HepG2 (cell line): ENCODE results near the gene TOMM6. TPM values are rescaled to one million over a fixed set of nuclear protein-coding genes. Genes with fewer than 3 reads are reported as not detected.

Experiments
- AGO1 ChIP-seq: fragments of 200-400 bp; formaldehyde crosslinking; IDR thresholded peaks from 2 replicates; pipeline ENCODE4 v1.6.1; 2017; ENCODE audit warnings: mild to moderate bottlenecking, low read depth, low read length, moderate library complexity; ENCODE audit not compliant: poor library complexity, severe bottlenecking
- AHR ChIP-seq: IDR thresholded peaks from 2 replicates; pipeline ENCODE4 v1.6.1; 2018; ENCODE audit warnings: missing genetic modification reagents, missing compliant biosample characterization
- ATF5 ChIP-seq: sonication (generic); formaldehyde crosslinking; IDR thresholded peaks from 2 replicates; pipeline ENCODE4 v1.4.0; 2020; ENCODE audit warnings: mild to moderate bottlenecking, low read depth, missing genetic modification reagents
- CCDC6 ChIP-seq: sonication (generic); formaldehyde crosslinking; IDR thresholded peaks from 2 replicates; pipeline ENCODE4 v1.8.1; 2022; ENCODE audit warnings: mild to moderate bottlenecking, missing genetic modification reagents, moderate library complexity
- CEBPB ChIP-seq: IDR thresholded peaks from 2 replicates; pipeline ENCODE4 v1.6.1; 2011; ENCODE audit warnings: low read depth, low read length, improper control_type of control experiment, borderline replicate concordance
- HOXD1 ChIP-seq: sonication (generic); formaldehyde crosslinking; IDR thresholded peaks from 2 replicates; pipeline ENCODE4 v1.5.0; 2020; ENCODE audit warnings: missing genetic modification reagents
- JARID2 ChIP-seq: sonication (generic); formaldehyde crosslinking; IDR thresholded peaks from 2 replicates; pipeline ENCODE4 v1.8.1; 2023; ENCODE audit warnings: missing genetic modification reagents, inconsistent platforms; ENCODE audit not compliant: insufficient replicate concordance
- NAIF1 ChIP-seq: sonication (generic); formaldehyde crosslinking; IDR thresholded peaks from 2 replicates; pipeline ENCODE4 v1.5.0; 2020; ENCODE audit warnings: mild to moderate bottlenecking, missing genetic modification reagents, borderline replicate concordance
- PCBP1 ChIP-seq: fragments of 200-400 bp; formaldehyde crosslinking; IDR thresholded peaks from 2 replicates; pipeline ENCODE4 v1.6.1; 2017; ENCODE audit warnings: mild to moderate bottlenecking, low read depth, low read length, borderline replicate concordance
- SALL2 ChIP-seq: sonication (generic); formaldehyde crosslinking; IDR thresholded peaks from 2 replicates; pipeline ENCODE4 v1.8.1; 2023; ENCODE audit warnings: mild to moderate bottlenecking, missing genetic modification reagents, inconsistent platforms
- SMARCE1 ChIP-seq: fragments of 450-650 bp; IDR thresholded peaks from 2 replicates; pipeline ENCODE4 v1.6.1; 2017; ENCODE audit warnings: borderline replicate concordance
- ZBTB38 ChIP-seq: sonication (generic); formaldehyde crosslinking; IDR thresholded peaks from 2 replicates; pipeline ENCODE4 v1.5.1; 2020; ENCODE audit warnings: mild to moderate bottlenecking, missing genetic modification reagents
- ZC3H13 ChIP-seq: sonication (generic); formaldehyde crosslinking; IDR thresholded peaks from 2 replicates; pipeline ENCODE4 v1.8.1; 2023; ENCODE audit warnings: mild to moderate bottlenecking, missing genetic modification reagents, moderate library complexity
- ZFX ChIP-seq: sonication (generic); formaldehyde crosslinking; IDR thresholded peaks from 2 replicates; pipeline ENCODE4 v1.4.0; 2020; ENCODE audit warnings: mild to moderate bottlenecking, low read depth, missing genetic modification reagents, moderate library complexity
- ZNF18 ChIP-seq: sonication (generic); formaldehyde crosslinking; IDR thresholded peaks from 2 replicates; pipeline ENCODE4 v1.8.0; 2022; ENCODE audit warnings: mild to moderate bottlenecking, missing genetic modification reagents; ENCODE audit not compliant: insufficient replicate concordance
- ZNF552 ChIP-seq: sonication (generic); formaldehyde crosslinking; IDR thresholded peaks from 2 replicates; pipeline ENCODE4 v1.9.0; 2022; ENCODE audit warnings: missing genetic modification reagents, mild to moderate bottlenecking, borderline replicate concordance
- ZNF83 ChIP-seq: sonication (generic); formaldehyde crosslinking; IDR thresholded peaks from 2 replicates; pipeline ENCODE4 v1.4.0; 2020; ENCODE audit warnings: missing genetic modification reagents, mild to moderate bottlenecking, borderline replicate concordance
- polyA plus RNA-seq, 8 experiments: library from polyadenylated mRNA; depleted of rRNA in 3 of 8; stranded (reverse) in 7 of 8; unstranded in 1 of 8; fragments of >200 nt; fragmentation: Illumina TruSeq in 4 of 8; extraction: Trizol in 4 of 8; gene quantifications; 2 replicates each; pipeline versions ENCODE4 v1.2.1 to v1.2.3, GENCODE V29; 2011 to 2016; ENCODE audit warnings: low read depth in 4 of 8, missing spikeins in 1 of 8, mixed read lengths in 1 of 8; ENCODE audit not compliant: insufficient read depth in 1 of 8
- total RNA-seq, 5 experiments: library from RNA; depleted of rRNA; stranded (reverse); fragments of >200 nt; fragmentation: Illumina TruSeq; extraction: Trizol; gene quantifications; 2 replicates each; pipeline ENCODE4 v1.2.3, GENCODE V29; 2016; ENCODE audit warnings: low read depth in 1 of 5
- TF ChIP-seq, protein P1 (sequence below): sonication (generic); formaldehyde crosslinking; IDR thresholded peaks from 2 replicates; pipeline ENCODE4 v1.4.0; 2020; ENCODE audit warnings: missing genetic modification reagents
- TF ChIP-seq, protein P2 (sequence below): sonication (generic); formaldehyde crosslinking; IDR thresholded peaks from 2 replicates; pipeline ENCODE4 v1.5.1; 2020; ENCODE audit warnings: mild to moderate bottlenecking, missing genetic modification reagents, borderline replicate concordance
- TF ChIP-seq, protein P3 (sequence below): sonication (generic); formaldehyde crosslinking; IDR thresholded peaks from 2 replicates; pipeline ENCODE4 v1.8.0; 2022; ENCODE audit warnings: missing genetic modification reagents, low read depth, mild to moderate bottlenecking, borderline replicate concordance

Gene TOMM6
- total and polyA plus RNA-seq, 2 of the 13 experiments (the other 11 are each of a cell fraction or from before 2014, with no cell fraction given) = 320 to 321 TPM

GRCh38 chr6:41756354-41756753 lies 31.1 kb upstream of the TOMM6 start (continued):
- TF ChIP-seq, protein P1, sequence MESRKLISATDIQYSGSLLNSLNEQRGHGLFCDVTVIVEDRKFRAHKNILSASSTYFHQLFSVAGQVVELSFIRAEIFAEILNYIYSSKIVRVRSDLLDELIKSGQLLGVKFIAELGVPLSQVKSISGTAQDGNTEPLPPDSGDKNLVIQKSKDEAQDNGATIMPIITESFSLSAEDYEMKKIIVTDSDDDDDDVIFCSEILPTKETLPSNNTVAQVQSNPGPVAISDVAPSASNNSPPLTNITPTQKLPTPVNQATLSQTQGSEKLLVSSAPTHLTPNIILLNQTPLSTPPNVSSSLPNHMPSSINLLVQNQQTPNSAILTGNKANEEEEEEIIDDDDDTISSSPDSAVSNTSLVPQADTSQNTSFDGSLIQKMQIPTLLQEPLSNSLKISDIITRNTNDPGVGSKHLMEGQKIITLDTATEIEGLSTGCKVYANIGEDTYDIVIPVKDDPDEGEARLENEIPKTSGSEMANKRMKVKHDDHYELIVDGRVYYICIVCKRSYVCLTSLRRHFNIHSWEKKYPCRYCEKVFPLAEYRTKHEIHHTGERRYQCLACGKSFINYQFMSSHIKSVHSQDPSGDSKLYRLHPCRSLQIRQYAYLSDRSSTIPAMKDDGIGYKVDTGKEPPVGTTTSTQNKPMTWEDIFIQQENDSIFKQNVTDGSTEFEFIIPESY = 0 out of 2 replicates have a peak, but pooled peaks have one; percentile 18
- TF ChIP-seq SALL2 (no peak), PCBP1 (0 out of 2 replicates have a peak, but pooled peaks have one; percentile 65), ZBTB38 (peak; percentile 85), CCDC6 (CRISPR knock-in tag) (peak; percentile 55; the same call in 1 of the 2 replicates), HOXD1 (no peak), ZNF552 (CRISPR knock-in tag) (no peak), NAIF1 (CRISPR knock-in tag) (no peak), ZFX (CRISPR knock-in tag) (0 out of 2 replicates have a peak, but pooled peaks have one; percentile 28), SMARCE1 (no peak), ATF5 (CRISPR knock-in tag) (no peak), ZNF83 (CRISPR knock-in tag) (no peak), AHR (CRISPR knock-in tag) (no peak), ZNF18 (CRISPR knock-in tag) (no peak), AGO1 (no peak), CEBPB (no peak), ZC3H13 (CRISPR knock-in tag) (no peak), JARID2 (CRISPR knock-in tag) (no peak)
- TF ChIP-seq, protein P2, sequence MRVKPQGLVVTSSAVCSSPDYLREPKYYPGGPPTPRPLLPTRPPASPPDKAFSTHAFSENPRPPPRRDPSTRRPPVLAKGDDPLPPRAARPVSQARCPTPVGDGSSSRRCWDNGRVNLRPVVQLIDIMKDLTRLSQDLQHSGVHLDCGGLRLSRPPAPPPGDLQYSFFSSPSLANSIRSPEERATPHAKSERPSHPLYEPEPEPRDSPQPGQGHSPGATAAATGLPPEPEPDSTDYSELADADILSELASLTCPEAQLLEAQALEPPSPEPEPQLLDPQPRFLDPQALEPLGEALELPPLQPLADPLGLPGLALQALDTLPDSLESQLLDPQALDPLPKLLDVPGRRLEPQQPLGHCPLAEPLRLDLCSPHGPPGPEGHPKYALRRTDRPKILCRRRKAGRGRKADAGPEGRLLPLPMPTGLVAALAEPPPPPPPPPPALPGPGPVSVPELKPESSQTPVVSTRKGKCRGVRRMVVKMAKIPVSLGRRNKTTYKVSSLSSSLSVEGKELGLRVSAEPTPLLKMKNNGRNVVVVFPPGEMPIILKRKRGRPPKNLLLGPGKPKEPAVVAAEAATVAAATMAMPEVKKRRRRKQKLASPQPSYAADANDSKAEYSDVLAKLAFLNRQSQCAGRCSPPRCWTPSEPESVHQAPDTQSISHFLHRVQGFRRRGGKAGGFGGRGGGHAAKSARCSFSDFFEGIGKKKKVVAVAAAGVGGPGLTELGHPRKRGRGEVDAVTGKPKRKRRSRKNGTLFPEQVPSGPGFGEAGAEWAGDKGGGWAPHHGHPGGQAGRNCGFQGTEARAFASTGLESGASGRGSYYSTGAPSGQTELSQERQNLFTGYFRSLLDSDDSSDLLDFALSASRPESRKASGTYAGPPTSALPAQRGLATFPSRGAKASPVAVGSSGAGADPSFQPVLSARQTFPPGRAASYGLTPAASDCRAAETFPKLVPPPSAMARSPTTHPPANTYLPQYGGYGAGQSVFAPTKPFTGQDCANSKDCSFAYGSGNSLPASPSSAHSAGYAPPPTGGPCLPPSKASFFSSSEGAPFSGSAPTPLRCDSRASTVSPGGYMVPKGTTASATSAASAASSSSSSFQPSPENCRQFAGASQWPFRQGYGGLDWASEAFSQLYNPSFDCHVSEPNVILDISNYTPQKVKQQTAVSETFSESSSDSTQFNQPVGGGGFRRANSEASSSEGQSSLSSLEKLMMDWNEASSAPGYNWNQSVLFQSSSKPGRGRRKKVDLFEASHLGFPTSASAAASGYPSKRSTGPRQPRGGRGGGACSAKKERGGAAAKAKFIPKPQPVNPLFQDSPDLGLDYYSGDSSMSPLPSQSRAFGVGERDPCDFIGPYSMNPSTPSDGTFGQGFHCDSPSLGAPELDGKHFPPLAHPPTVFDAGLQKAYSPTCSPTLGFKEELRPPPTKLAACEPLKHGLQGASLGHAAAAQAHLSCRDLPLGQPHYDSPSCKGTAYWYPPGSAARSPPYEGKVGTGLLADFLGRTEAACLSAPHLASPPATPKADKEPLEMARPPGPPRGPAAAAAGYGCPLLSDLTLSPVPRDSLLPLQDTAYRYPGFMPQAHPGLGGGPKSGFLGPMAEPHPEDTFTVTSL (CRISPR knock-in tag) = no peak
- TF ChIP-seq, protein P3, sequence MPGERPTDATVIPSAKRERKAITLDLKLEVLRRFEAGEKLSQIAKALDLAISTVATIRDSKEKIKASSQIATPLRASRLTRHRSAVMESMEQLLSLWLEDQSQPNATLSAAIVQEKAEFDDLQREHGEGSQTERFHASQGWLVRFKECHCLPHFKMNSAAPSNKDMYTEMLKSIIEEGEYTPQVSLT (CRISPR knock-in tag) = no peak
